Dedifferentiated amniotic fluid mesenchymal stem cell (primary cell): ENCODE results near the gene ALDH18A1.
A peak's percentile ranks its signal among the peaks of the same experiment; 100 is the strongest.
"Not testable (repeated sequence)": the region's sequence is repeated elsewhere in the genome, so short reads cannot be mapped to it uniquely, and the experiment has no call there.

Experiments used
- DNase-seq: peaks from one replicate; pipeline ENCODE4 v3.0.0-alpha.2; 2016; ENCODE audit errors: extremely low spot score

The ALDH18A1 gene

GRCh38 chr10:95656291-95657164, at the start of gene ALDH18A1:
TSS of gene ALDH18A1 (minus strand) at chr10:95656711. CDS start at chr10:95653377, 3,334 bp downstream.
- DNase-seq: peak; percentile 88

GRCh38 chr10:95698415-95698814, 41.9 kb upstream of the ALDH18A1 start:
- DNase-seq: no peak

- DNase-seq: no peak
Observed at GRCh38 chr10:95697429-95697828, 40.9 kb upstream of the ALDH18A1 start.

GRCh38 chr10:95694665-95695064, 38.2 kb upstream of the ALDH18A1 start:
- no peak for DNase-seq

GRCh38 chr10:95693668-95694534, 37.4 kb upstream of the ALDH18A1 start, which contains the start of gene TCTN3:
TSS of gene TCTN3 (minus strand) at chr10:95693927. CDS start at chr10:95693899, 28 bp downstream.
- peak; percentile 100 for DNase-seq

- no peak for DNase-seq
Observed at GRCh38 chr10:95693071-95693667, 36.7 kb upstream of the ALDH18A1 start.

- DNase-seq: no peak
Observed at GRCh38 chr10:95691281-95691680, 34.8 kb upstream of the ALDH18A1 start.

- DNase-seq: no peak
Observed at GRCh38 chr10:95688648-95689047, 32.1 kb upstream of the ALDH18A1 start.

- DNase-seq: no peak
Observed at GRCh38 chr10:95683966-95684365, 27.5 kb upstream of the ALDH18A1 start.

- no peak for DNase-seq
Observed at GRCh38 chr10:95675403-95676116, 19.0 kb upstream of the ALDH18A1 start.

- no peak for DNase-seq
Observed at GRCh38 chr10:95674643-95675042, 18.1 kb upstream of the ALDH18A1 start.

GRCh38 chr10:95672641-95673040, 16.1 kb upstream of the ALDH18A1 start:
- not testable (repeated sequence) for DNase-seq

GRCh38 chr10:95664543-95664942, 8.0 kb upstream of the ALDH18A1 start:
- DNase-seq: no peak

- DNase-seq: peak; percentile 24
Observed at GRCh38 chr10:95663496-95663895, 7.0 kb upstream of the ALDH18A1 start.

GRCh38 chr10:95661818-95662217, 5.3 kb upstream of the ALDH18A1 start:
- DNase-seq: no peak

GRCh38 chr10:95660283-95660682, 3.8 kb upstream of the ALDH18A1 start:
- DNase-seq: peak; percentile 25

GRCh38 chr10:95657250-95657649, 739 bp upstream of the ALDH18A1 start:
- no peak for DNase-seq

GRCh38 chr10:95655571-95656290, 780 bp downstream of the ALDH18A1 start:
- DNase-seq: no peak

- DNase-seq: no peak
Observed at GRCh38 chr10:95653895-95654294, 2.6 kb downstream of the ALDH18A1 start.

GRCh38 chr10:95651346-95652060, 5.0 kb downstream of the ALDH18A1 start:
- DNase-seq: no peak
